Stimulated activated CD4-positive, alpha-beta T cell treated with anti-CD3 and anti-CD28 coated beads, TNF-alpha, amount 100 ng/mL, for 24 hours (primary cell): ENCODE data around the gene CXCL5.
"Not testable (repeated sequence)": the region's sequence is repeated elsewhere in the genome, so short reads cannot be mapped to it uniquely, and the experiment has no call there.

ENCODE experiments used
- DNase-seq, 3 experiments: peaks; one replicate each; pipeline ENCODE4 v3.0.0-alpha.2; 2020; ENCODE audit warnings: low read depth in 3 of 3

Gene CXCL5

DNA sequence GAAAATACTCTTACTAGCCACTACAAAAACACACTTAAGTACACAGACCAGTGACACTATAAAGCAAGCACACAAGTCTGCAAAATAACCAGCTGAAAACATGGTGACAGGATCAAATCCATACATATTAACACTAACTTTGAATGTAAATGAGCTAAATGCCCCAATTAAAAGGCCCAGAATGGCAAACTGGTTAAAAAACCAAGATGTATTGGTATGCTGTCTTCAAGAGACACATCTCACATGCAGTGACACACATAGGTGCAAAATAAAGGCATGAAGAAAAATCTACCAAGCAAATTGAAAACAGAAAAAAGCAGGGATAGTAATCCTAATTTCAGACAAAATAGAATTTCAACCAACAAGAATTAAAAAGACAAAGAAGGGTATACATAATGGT is 27.5 kb downstream of the CXCL5 start:
- no peak for DNase-seq

- DNase-seq, result no peak
Measured at GRCh38 chr4:73970011-73970410, 28.5 kb downstream of the CXCL5 start.

DNA sequence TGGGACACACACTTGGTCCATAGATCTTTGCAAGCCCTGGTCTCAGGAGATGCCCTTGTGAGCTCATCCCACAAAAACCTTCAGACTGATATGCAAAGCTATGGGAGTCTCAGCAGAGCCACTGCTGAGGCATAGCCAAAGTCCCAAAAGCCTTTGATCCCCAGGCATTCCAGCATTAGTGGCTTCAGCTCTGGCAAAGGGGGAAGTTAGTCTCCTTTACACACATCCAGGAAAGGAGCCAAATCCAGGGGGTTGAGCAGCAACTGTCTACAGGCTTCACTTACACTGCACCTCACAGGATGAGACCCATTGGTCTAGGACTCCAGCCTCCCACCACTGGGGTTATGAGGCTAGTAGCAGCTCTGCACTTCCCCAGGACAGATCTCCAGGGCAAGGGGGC is 30.6 kb downstream of the CXCL5 start:
- no peak for DNase-seq

DNA sequence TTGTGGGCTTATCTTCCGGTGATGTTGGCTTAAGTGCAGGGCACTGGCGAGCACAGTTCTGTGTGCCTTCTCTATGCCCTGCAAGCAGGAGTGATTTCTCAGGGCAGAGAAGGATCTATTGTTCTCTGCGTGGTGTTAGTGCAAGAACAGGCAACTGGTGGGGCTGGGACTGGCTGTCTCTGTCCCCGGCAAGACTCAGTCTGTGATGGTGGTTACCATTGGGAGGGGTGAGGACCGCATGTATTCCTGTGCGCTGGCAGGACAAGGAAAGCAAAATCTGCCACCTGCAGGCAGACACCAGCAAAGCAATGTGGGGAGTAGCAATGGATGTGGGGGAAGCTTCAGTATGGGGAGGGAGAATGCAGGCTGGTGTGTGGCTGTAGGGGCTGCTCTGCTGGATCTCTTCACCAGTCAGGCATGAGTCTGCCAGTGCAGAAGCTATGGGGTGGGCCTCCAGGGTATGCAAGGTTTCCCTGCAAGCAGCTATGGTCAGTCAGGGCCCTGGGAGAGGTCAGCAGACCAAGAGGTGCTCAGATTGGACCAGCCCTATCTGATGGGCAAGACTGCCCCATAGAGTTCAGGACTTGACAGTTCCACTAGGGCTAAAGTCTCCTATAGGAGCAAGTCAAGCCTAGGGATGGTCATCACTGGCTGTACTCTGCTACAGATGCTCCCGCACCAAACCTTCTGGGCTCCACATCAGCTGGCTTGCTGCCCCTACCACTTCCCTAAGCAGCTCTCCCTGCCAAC is 33.4 kb downstream of the CXCL5 start:
- DNase-seq, result no peak

- DNase-seq, result no peak
Measured at GRCh38 chr4:73962724-73963123, 35.8 kb downstream of the CXCL5 start.

DNA sequence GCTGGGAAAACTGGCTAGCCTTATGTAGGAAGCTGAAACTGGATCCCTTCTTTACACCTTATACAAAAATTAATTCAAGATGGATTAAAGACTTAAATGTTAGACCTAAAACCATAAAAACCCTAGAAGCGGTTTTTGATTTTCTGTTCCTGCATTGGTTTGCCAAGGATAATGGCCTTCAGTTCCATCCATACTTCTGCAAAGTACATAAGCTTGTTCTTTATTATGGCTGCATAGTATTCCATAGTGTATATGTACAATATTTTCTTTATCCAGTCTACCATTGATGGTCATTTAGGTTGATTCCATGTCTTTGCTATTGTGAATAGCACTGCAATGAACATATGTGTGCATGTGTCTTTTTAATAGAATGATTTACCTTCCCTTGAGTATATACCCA is 39.4 kb downstream of the CXCL5 start:
- not testable (repeated sequence) for DNase-seq

- no peak for DNase-seq
Measured at GRCh38 chr4:73952352-73952751, 46.1 kb downstream of the CXCL5 start.

GRCh38 chr4:73950376-73950920 is 48.0 kb downstream of the CXCL5 start:
- not testable (repeated sequence) for DNase-seq

DNA sequence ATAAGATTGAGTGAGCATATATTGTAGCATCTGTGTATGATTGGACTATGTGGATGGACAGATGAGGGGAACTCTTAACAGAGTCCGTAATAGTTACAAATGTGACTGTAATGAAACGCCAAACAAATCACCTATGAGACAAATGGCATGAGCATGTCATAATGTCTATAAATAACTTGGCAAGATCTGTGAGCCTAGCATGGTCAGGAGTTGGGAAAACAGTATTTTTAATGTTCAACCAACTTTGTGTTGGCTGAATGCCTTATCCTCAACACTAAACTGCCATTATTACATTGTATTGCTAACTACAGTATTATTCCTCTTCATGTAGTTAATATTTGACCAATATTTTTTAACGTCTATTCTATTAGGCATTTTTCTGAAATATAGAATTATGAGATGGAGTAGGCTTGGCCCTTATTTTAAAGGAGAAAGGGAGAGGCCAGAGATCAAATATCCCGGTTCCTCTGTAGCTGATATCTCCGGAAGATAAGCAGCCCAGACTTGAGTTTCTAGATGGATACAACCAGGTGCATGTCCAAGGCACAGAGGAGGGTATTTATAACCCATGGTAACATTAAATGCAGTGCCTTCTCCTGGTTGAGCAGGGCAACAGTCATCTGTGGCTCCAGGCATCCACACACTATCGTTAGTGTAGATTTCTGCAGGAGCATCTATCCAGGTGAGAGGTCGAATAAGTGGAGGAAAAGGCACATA is 49.3 kb downstream of the CXCL5 start:
- no peak for DNase-seq

- no peak for DNase-seq
Measured at GRCh38 chr4:73948291-73948690, 50.2 kb downstream of the CXCL5 start.

DNA sequence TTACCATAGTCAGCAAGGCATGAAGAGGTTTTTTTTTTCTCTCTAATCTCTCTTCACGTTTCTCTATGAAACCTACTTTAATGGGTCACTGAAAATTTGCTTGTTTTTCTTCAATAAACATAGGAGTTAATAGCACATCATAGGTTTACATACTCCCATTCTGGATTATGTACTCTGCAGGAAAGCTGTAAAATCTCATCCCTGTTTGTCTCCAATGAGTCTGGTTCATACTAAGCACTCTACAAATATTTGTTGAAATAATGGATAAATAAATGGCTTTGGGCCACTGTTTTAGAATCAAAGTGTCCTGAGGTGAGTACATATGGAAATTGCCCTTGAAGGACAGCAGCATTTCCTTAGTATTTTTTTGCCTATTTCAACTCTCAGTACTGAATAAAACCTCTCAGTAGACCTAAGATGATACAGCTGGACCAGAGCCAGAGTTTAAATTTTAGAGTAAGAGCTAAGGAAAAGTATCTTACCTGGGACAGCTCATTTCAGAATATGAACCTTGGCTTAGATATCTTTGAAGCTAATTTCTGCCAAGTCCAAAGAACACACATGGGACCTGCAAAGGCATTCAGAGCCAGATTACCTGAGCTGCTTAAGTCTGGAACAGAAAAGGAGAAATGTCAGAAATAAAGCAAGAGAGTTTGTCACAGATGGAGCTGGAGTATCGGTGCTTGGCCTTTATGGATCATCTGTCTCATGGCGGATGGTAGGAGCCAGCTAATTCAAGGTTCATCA is 51.1 kb downstream of the CXCL5 start:
- no peak for DNase-seq

DNA sequence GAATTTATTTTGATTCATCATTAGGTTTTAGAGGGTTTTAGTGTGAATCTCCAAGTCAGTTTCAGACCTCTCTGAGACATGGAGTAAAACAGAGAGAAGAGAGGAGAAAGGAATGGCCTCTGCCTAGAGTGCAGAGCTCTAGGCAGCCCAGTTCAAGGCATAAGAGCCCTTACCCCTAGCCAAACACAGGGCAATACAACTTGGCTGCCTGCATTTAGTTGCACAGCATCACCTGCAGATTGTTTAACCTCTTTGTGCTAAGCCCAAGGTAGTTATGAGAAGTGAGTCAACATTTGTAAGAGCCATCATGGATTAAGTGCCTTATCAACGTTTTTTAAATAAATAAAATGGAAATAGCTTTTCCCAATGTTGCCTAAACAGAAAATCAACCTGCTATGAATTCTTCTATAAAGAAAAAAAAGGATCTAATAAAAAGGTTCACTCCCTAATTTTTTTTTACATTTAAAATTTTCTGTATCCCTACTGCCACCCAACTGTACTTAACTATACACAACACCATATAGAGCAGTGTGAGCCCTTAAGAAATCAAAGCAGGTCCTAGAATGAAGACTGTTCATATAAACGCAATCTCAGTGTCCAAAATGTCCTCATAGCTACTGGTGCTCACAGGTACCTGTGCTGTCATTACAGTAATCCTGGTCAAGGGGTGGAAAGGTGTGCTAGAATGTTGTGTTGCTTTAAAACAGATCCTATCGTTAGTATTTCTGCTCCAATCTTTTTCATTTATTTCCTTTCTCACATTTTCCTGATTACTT is 52.6 kb downstream of the CXCL5 start:
- DNase-seq, result no peak
